Measurements from ENCODE around the gene EIF4E3. TPM values are rescaled to one million over a fixed set of nuclear protein-coding genes. Genes with fewer than 3 reads are reported as not detected.

EIF4E3 gene
- total RNA-seq (2022; extraction: Qiagen RNA extraction): 3.6 to 5.2 TPM (median 4.7 TPM) in 5 replicates

DNA sequence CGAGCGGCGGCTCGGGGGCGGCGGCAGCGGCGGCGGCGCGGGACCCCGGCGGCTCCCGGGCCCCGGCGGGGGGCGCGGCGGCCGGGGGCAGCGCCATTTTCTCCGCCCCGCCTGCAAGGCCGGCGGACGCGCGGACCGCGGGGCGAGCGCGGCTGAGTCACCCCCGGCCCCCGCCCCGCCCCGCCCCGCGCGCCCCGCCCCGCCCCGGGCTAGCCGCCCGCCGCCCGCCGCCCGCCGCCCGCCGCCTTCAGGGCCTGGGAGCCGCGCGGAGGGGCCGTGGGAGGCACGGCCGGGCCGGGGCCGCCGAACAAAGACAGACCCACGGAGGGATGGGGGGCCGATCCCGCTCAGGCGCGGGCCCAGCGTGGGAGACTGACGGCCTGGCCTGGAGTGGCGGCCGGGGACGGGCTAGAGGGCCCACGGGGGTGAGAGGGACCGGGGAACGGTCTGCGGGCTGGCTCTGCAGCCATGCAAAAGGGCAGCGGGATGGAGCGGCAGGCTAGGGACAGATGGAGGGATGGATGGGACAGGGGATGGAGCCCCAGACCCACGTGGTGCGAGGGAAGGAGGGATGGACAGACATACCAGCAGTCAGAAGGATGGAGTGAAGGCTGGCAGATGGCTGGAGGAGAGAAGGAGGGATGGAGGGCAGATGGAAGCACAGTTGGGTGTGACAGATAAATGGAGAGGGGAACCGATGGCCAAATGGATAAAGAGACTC lies at the start of gene EIF4E3:
TSS of gene EIF4E3 (minus strand) at position 132 of the 721 bp plus-strand sequence. CDS start at position 97, 35 bp downstream.

DNA sequence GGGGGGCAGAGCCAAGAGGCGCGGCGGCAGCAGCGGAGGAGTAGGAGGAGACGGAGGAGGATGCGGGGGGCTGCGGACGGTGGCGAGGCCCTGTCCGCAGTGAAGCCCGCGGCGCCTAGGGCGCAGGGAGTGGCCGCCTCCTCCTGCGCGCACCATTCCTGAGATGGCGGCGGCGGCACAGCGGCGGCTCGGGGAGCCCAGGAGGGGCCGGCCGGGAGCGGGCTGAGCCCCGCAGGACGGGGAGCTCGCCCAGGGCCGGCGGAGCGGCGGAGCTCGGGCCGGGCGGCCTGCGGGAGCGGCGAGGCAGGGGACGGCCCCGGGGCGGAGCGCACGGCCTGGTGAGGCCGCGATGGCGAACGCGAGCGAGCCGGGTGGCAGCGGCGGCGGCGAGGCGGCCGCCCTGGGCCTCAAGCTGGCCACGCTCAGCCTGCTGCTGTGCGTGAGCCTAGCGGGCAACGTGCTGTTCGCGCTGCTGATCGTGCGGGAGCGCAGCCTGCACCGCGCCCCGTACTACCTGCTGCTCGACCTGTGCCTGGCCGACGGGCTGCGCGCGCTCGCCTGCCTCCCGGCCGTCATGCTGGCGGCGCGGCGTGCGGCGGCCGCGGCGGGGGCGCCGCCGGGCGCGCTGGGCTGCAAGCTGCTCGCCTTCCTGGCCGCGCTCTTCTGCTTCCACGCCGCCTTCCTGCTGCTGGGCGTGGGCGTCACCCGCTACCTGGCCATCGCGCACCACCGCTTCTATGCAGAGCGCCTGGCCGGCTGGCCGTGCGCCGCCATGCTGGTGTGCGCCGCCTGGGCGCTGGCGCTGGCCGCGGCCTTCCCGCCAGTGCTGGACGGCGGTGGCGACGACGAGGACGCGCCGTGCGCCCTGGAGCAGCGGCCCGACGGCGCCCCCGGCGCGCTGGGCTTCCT lies 28.8 kb upstream of the EIF4E3 start, which contains the start of gene GPR27:
TSS of gene GPR27 (plus strand) at position 155 of the 909 bp plus-strand sequence. CDS start at position 350, 195 bp downstream.

Other genes starting within 250 kb of the EIF4E3 start
- gene FOXP1, start 141.7 kb downstream of the EIF4E3 start, total RNA-seq (2022; extraction: Qiagen RNA extraction): 7.8 to 13.4 TPM (median 11.3 TPM) in 5 replicates
- 2.3 to 3.4 TPM (median 2.7 TPM) in 5 replicates for gene GPR27, start 28.5 kb upstream of the EIF4E3 start, total RNA-seq (2022; extraction: Qiagen RNA extraction)
- gene PROK2, start 59.7 kb upstream of the EIF4E3 start, total RNA-seq (2022; extraction: Qiagen RNA extraction): not detected in 5 replicates